ENCODE results near the gene C16orf46. TPM values are rescaled to one million over a fixed set of nuclear protein-coding genes. Genes with fewer than 3 reads are reported as not detected.
A peak's percentile ranks its signal among the peaks of the same experiment; 100 is the strongest.

Gene C16orf46
- total and polyA plus RNA-seq, 2 of the 13 experiments (the other 11 are each of a cell fraction or from before 2014, with no cell fraction given) = 0.38 to 0.55 TPM

DNA sequence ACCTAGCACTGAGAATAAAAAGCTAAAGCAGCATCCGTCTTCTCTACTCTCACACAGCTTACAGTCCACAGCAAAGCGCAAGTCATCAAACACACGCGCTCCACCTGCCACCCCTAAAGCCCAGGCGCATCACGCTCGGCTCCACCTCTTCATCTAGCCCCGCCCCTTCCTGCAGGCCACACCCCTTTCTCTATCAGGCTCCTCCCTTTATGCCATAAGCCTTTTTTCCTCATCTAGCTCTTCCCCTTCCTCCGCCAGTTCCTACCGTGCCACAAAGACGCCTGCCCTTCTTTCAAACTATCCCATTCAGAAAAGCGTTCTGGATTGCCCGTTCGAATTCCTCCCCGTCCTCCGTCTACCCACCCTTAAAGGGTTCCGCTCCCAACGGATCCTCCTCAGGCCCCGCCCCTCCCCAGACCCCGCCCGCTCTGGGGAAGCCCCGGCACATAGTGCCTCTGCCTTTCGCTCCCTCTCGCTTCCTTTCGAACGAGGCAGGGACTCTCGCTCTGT lies 417 bp downstream of the C16orf46 start (continued):
- TF ChIP-seq, protein P1, sequence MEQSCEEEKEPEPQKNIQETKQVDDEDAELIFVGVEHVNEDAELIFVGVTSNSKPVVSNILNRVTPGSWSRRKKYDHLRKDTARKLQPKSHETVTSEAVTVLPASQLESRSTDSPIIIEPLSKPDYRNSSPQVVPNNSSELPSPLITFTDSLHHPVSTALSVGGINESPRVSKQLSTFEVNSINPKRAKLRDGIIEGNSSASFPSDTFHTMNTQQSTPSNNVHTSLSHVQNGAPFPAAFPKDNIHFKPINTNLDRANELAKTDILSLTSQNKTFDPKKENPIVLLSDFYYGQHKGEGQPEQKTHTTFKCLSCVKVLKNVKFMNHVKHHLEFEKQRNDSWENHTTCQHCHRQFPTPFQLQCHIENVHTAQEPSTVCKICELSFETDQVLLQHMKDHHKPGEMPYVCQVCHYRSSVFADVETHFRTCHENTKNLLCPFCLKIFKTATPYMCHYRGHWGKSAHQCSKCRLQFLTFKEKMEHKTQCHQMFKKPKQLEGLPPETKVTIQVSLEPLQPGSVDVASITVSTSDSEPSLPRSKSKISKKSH (CRISPR knock-in tag; IDR thresholded peaks at IDR 0.05; ENCODE audit: borderline replicate concordance) = peak; percentile 20; the same call in 1 of the 2 replicates
- no peak for TF ChIP-seq ZNF296 (CRISPR knock-in tag; conservative IDR thresholded peaks at IDR 0.05)
- TF ChIP-seq, protein P2, sequence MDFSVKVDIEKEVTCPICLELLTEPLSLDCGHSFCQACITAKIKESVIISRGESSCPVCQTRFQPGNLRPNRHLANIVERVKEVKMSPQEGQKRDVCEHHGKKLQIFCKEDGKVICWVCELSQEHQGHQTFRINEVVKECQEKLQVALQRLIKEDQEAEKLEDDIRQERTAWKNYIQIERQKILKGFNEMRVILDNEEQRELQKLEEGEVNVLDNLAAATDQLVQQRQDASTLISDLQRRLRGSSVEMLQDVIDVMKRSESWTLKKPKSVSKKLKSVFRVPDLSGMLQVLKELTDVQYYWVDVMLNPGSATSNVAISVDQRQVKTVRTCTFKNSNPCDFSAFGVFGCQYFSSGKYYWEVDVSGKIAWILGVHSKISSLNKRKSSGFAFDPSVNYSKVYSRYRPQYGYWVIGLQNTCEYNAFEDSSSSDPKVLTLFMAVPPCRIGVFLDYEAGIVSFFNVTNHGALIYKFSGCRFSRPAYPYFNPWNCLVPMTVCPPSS (IDR thresholded peaks at IDR 0.05) = no peak
- peak; percentile 90; the same call in 1 of the 2 replicates for TF ChIP-seq KDM5A (IDR thresholded peaks at IDR 0.05; ENCODE audit: borderline replicate concordance, low read length)
- peak; percentile 81; the same call in 1 of the 2 replicates for TF ChIP-seq NAIF1 (CRISPR knock-in tag; IDR thresholded peaks at IDR 0.05; ENCODE audit: borderline replicate concordance)
- TF ChIP-seq CREB1 (IDR thresholded peaks at IDR 0.05) = no peak
- TF ChIP-seq CREB1 (CRISPR knock-in tag; IDR thresholded peaks at IDR 0.05) = no peak
- TF ChIP-seq ZNF260 (CRISPR knock-in tag; IDR thresholded peaks at IDR 0.05; ENCODE audit: borderline replicate concordance, low read depth) = no peak
- TF ChIP-seq NR2C2 (CRISPR knock-in tag; IDR thresholded peaks at IDR 0.05; ENCODE audit: borderline replicate concordance) = no peak
- TF ChIP-seq, protein P3, sequence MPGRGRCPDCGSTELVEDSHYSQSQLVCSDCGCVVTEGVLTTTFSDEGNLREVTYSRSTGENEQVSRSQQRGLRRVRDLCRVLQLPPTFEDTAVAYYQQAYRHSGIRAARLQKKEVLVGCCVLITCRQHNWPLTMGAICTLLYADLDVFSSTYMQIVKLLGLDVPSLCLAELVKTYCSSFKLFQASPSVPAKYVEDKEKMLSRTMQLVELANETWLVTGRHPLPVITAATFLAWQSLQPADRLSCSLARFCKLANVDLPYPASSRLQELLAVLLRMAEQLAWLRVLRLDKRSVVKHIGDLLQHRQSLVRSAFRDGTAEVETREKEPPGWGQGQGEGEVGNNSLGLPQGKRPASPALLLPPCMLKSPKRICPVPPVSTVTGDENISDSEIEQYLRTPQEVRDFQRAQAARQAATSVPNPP (CRISPR knock-in tag; IDR thresholded peaks at IDR 0.05) = peak; percentile 42; the same call in 1 of the 2 replicates
- peak; percentile 86; the same call in 1 of the 2 replicates for TF ChIP-seq ZNF605 (CRISPR knock-in tag; IDR thresholded peaks at IDR 0.05)
- no peak; the same call in 1 of the 2 replicates for TF ChIP-seq KLF6 (CRISPR knock-in tag; IDR thresholded peaks at IDR 0.05)
- no peak for TF ChIP-seq ZBTB38 (CRISPR knock-in tag; IDR thresholded peaks at IDR 0.05)
- TF ChIP-seq, protein P4, sequence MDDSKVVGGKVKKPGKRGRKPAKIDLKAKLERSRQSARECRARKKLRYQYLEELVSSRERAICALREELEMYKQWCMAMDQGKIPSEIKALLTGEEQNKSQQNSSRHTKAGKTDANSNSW (CRISPR knock-in tag; IDR thresholded peaks at IDR 0.05; ENCODE audit: borderline replicate concordance) = no peak
- TF ChIP-seq, protein P5, sequence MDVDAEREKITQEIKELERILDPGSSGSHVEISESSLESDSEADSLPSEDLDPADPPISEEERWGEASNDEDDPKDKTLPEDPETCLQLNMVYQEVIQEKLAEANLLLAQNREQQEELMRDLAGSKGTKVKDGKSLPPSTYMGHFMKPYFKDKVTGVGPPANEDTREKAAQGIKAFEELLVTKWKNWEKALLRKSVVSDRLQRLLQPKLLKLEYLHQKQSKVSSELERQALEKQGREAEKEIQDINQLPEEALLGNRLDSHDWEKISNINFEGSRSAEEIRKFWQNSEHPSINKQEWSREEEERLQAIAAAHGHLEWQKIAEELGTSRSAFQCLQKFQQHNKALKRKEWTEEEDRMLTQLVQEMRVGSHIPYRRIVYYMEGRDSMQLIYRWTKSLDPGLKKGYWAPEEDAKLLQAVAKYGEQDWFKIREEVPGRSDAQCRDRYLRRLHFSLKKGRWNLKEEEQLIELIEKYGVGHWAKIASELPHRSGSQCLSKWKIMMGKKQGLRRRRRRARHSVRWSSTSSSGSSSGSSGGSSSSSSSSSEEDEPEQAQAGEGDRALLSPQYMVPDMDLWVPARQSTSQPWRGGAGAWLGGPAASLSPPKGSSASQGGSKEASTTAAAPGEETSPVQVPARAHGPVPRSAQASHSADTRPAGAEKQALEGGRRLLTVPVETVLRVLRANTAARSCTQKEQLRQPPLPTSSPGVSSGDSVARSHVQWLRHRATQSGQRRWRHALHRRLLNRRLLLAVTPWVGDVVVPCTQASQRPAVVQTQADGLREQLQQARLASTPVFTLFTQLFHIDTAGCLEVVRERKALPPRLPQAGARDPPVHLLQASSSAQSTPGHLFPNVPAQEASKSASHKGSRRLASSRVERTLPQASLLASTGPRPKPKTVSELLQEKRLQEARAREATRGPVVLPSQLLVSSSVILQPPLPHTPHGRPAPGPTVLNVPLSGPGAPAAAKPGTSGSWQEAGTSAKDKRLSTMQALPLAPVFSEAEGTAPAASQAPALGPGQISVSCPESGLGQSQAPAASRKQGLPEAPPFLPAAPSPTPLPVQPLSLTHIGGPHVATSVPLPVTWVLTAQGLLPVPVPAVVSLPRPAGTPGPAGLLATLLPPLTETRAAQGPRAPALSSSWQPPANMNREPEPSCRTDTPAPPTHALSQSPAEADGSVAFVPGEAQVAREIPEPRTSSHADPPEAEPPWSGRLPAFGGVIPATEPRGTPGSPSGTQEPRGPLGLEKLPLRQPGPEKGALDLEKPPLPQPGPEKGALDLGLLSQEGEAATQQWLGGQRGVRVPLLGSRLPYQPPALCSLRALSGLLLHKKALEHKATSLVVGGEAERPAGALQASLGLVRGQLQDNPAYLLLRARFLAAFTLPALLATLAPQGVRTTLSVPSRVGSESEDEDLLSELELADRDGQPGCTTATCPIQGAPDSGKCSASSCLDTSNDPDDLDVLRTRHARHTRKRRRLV (CRISPR knock-in tag; IDR thresholded peaks at IDR 0.05) = no peak
- TF ChIP-seq, protein P6, sequence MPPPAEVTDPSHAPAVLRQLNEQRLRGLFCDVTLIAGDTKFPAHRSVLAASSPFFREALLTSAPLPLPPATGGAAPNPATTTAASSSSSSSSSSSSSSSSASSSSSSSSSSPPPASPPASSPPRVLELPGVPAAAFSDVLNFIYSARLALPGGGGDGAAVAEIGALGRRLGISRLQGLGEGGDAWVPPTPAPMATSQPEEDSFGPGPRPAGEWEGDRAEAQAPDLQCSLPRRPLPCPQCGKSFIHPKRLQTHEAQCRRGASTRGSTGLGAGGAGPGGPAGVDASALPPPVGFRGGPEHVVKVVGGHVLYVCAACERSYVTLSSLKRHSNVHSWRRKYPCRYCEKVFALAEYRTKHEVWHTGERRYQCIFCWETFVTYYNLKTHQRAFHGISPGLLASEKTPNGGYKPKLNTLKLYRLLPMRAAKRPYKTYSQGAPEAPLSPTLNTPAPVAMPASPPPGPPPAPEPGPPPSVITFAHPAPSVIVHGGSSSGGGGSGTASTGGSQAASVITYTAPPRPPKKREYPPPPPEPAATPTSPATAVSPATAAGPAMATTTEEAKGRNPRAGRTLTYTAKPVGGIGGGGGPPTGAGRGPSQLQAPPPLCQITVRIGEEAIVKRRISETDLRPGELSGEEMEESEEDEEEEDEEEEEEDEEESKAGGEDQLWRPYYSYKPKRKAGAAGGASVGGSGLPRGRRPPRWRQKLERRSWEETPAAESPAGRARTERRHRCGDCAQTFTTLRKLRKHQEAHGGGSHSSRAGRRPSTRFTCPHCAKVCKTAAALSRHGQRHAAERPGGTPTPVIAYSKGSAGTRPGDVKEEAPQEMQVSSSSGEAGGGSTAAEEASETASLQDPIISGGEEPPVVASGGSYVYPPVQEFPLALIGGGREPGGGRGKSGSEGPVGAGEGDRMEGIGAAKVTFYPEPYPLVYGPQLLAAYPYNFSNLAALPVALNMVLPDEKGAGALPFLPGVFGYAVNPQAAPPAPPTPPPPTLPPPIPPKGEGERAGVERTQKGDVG (CRISPR knock-in tag; IDR thresholded peaks at IDR 0.05; ENCODE audit: borderline replicate concordance) = peak; percentile 74; the same call in 1 of the 2 replicates

All from HepG2 (cell line).